ENCODE measurements around the gene CBX1. TPM values are rescaled to one million over a fixed set of nuclear protein-coding genes. Genes with fewer than 3 reads are reported as not detected.

Gene CBX1
- total and polyA plus RNA-seq, 10 of the 15 experiments (the other 5 are each of a cell fraction or from before 2014, with no cell fraction given): 11.8 to 99.2 (median 43.5) TPM

DNA sequence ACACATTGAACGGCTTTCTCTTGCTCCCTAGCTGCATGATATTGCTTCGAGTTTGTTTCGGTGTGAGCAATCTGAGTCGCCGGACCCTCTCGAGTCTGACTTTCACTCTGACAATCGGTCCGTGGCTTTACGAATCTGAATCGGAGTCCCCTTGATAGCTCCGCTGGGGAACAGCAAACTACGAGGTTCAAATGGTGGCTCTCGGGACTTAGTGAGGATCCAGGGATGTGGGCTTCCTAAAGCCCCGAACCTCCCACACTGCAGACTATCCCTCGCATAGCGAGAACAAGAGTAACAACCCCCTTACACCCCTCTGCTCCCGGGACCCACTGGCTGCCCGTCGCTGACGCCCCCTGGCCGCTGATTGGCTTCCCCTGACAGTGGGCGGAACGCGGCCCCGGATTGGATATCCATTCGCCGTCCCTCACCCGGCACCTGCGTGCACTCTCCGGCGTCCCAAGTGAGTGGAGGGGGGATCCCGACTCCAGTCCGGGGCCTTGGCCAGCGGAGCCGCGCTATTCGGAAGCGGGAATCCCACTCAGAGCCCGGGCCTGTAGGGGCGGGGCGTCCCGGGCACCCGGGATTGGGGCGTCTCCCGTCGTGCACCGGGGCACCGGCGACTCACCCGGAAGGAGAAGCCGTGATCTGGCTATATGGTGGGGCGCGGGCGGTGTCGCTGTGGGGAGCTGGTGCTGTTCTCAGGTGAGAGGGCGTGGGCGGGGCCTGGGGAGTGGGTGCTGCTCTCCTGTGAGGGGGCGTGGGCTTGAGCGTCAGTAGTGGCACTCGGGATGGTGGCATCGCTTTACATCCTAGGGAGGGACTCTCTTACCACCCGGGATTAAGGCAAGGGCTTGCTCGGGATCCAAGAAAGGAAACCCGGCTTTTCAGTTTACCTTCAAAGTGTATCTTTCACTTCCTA, 6.1 kb upstream of the CBX1 start, which contains the start of gene SNX11 (continued):
- TF ChIP-seq, protein P1, sequence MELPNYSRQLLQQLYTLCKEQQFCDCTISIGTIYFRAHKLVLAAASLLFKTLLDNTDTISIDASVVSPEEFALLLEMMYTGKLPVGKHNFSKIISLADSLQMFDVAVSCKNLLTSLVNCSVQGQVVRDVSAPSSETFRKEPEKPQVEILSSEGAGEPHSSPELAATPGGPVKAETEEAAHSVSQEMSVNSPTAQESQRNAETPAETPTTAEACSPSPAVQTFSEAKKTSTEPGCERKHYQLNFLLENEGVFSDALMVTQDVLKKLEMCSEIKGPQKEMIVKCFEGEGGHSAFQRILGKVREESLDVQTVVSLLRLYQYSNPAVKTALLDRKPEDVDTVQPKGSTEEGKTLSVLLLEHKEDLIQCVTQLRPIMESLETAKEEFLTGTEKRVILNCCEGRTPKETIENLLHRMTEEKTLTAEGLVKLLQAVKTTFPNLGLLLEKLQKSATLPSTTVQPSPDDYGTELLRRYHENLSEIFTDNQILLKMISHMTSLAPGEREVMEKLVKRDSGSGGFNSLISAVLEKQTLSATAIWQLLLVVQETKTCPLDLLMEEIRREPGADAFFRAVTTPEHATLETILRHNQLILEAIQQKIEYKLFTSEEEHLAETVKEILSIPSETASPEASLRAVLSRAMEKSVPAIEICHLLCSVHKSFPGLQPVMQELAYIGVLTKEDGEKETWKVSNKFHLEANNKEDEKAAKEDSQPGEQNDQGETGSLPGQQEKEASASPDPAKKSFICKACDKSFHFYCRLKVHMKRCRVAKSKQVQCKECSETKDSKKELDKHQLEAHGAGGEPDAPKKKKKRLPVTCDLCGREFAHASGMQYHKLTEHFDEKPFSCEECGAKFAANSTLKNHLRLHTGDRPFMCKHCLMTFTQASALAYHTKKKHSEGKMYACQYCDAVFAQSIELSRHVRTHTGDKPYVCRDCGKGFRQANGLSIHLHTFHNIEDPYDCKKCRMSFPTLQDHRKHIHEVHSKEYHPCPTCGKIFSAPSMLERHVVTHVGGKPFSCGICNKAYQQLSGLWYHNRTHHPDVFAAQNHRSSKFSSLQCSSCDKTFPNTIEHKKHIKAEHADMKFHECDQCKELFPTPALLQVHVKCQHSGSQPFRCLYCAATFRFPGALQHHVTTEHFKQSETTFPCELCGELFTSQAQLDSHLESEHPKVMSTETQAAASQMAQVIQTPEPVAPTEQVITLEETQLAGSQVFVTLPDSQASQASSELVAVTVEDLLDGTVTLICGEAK (IDR thresholded peaks at IDR 0.05; ENCODE audit: borderline replicate concordance): peak; percentile 87; the same call in 1 of the 2 replicates
- TF ChIP-seq, protein P2, sequence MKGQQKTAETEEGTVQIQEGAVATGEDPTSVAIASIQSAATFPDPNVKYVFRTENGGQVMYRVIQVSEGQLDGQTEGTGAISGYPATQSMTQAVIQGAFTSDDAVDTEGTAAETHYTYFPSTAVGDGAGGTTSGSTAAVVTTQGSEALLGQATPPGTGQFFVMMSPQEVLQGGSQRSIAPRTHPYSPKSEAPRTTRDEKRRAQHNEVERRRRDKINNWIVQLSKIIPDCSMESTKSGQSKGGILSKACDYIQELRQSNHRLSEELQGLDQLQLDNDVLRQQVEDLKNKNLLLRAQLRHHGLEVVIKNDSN (IDR thresholded peaks at IDR 0.05; ENCODE audit: borderline replicate concordance, extremely low read length, insufficient read depth, low read depth, low read length): no peak
- peak in 1 of 2 experiments; percentile 94; a peak in 2 of 3 replicates for TF ChIP-seq EGR1 (IDR thresholded peaks at IDR 0.05; ENCODE audit: borderline replicate concordance in 1 of 2, low read depth in 2 of 2, low read length in 2 of 2)
